K562 (cell line): ENCODE results near the gene NDUFB10. TPM values are rescaled to one million over a fixed set of nuclear protein-coding genes. Genes with fewer than 3 reads are reported as not detected.

Experiments
- CREB1 ChIP-seq, 2 experiments: sonication (generic) in 1 of 2; formaldehyde crosslinking in 1 of 2; IDR thresholded peaks; 2 replicates each; pipeline versions ENCODE4 v1.6.1 to v1.8.0; 2012 to 2022; ENCODE audit warnings: inconsistent platforms in 1 of 2, mild to moderate bottlenecking in 1 of 2, missing genetic modification reagents in 1 of 2, moderate library complexity in 1 of 2
- GTF2A2 ChIP-seq: IDR thresholded peaks from 2 replicates; pipeline ENCODE4 v1.6.1; 2016; ENCODE audit warnings: mild to moderate bottlenecking, missing genetic modification characterization, missing compliant biosample characterization
- LEF1 ChIP-seq: fragments of 450-650 bp; IDR thresholded peaks from 2 replicates; pipeline ENCODE4 v1.6.1; 2016; ENCODE audit warnings: mild to moderate bottlenecking
- PHB2 ChIP-seq: fragments of 450-650 bp; IDR thresholded peaks from 2 replicates; pipeline ENCODE4 v1.6.1; 2017; ENCODE audit warnings: low read depth
- U2AF1 ChIP-seq: fragments of 200-400 bp; formaldehyde crosslinking; optimal IDR thresholded peaks from 2 replicates; pipeline ENCODE3; 2017; ENCODE audit warnings: mild to moderate bottlenecking, low read depth, low read length, moderate library complexity
- ZNF239 ChIP-seq: fragments of 250-450 bp; sonication (Bioruptor Pico); IDR thresholded peaks from 2 replicates; pipeline ENCODE4 v1.4.0; 2020; ENCODE audit warnings: mild to moderate bottlenecking
- ZNF444 ChIP-seq: fragments of 250-450 bp; sonication (Bioruptor Pico); IDR thresholded peaks from 2 replicates; pipeline ENCODE4 v1.4.0; 2020; ENCODE audit warnings: mild to moderate bottlenecking, moderate library complexity
- ZNF507 ChIP-seq: conservative IDR thresholded peaks from 2 replicates; pipeline ENCODE4 v1.6.1; 2017; ENCODE audit warnings: missing genetic modification characterization, missing compliant biosample characterization
- polyA plus RNA-seq, 8 experiments: library from polyadenylated mRNA; depleted of rRNA in 4 of 8; stranded (reverse) in 5 of 8; unstranded in 3 of 8; fragments of >200 nt; fragmentation: Nextera tagmentation in 2 of 8; fragmentation: Illumina TruSeq in 1 of 8; extraction: Ambion mirVana in 2 of 8; extraction: Trizol in 1 of 8; gene quantifications; 2 replicates each; pipeline versions ENCODE4 v1.2.1 to v1.2.3, GENCODE V29; 2011 to 2014; ENCODE audit warnings: inconsistent platforms in 1 of 8, missing spikeins in 1 of 8
- total RNA-seq, 7 experiments: library from RNA; depleted of rRNA in 6 of 7; stranded (reverse); fragments of >200 nt in 6 of 7; fragmentation: Illumina TruSeq in 2 of 7; extraction: Trizol in 2 of 7; gene quantifications; 2 replicates each; pipeline versions ENCODE4 v1.2.1 to v1.2.3, GENCODE V29; 2011 to 2021; ENCODE audit warnings: low replicate concordance in 1 of 7
- TF ChIP-seq, protein P1 (sequence below): sonication (generic); formaldehyde crosslinking; IDR thresholded peaks from 2 replicates; pipeline ENCODE4 v1.8.1; 2023; ENCODE audit warnings: missing genetic modification reagents, mild to moderate bottlenecking, borderline replicate concordance
- TF ChIP-seq, protein P2 (sequence below): sonication (generic); formaldehyde crosslinking; IDR thresholded peaks from 2 replicates; pipeline ENCODE4 v1.8.0; 2022; ENCODE audit warnings: mild to moderate bottlenecking, missing genetic modification reagents
- TF ChIP-seq, protein P3 (sequence below): sonication (generic); formaldehyde crosslinking; IDR thresholded peaks from 2 replicates; pipeline ENCODE4 v1.8.0; 2023; ENCODE audit warnings: missing genetic modification reagents, mild to moderate bottlenecking, borderline replicate concordance

Gene NDUFB10
- total and polyA plus RNA-seq, 9 of the 15 experiments (the other 6 are each of a cell fraction or from before 2014, with no cell fraction given), result 69.3 to 527 (median 161) TPM

DNA sequence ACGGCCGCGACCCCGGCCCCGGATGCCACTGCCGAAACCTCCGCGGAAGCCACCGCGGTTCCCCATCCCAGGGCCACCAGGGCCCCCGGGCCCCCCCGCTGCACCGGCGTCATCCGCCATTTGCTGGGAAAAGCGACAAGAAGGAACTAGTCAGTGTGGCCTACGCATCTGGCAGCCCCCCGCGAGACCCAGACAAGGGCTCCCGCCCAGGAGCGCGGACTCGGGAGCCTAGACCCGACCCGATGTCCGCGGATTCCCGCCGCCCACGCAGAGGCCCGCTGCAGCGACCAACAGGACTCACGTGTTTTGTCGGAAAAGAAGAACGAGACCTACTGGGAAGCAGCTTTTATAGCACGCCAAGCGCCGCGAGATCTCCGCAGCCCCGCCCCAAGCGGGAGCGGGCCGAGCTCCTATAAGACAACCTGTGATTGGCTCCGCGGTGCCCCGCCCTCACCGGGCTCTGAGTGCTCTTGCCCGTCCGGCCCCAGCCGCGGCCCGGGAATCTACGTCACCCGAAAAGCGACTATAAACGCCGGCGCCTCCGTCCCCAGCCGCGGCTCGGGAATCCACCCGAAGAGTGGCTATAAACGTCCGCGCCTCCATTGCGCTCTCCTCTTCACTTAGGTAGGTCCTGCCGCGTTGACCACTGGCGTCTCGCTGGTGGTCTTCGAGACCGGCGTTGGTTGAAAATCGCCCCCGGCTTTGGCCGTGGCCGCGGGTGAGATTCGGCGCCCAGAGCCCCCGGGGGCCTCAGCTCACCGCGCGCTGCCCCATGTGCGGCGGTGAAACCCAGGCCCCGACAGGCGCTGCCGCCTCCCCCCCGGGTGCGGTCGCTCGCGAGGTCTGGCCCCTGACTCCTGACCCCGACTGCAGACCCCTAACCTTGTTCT lies 5.4 kb downstream of the NDUFB10 start, which contains the start of gene RPS2 (continued):
- TF ChIP-seq, protein P1, sequence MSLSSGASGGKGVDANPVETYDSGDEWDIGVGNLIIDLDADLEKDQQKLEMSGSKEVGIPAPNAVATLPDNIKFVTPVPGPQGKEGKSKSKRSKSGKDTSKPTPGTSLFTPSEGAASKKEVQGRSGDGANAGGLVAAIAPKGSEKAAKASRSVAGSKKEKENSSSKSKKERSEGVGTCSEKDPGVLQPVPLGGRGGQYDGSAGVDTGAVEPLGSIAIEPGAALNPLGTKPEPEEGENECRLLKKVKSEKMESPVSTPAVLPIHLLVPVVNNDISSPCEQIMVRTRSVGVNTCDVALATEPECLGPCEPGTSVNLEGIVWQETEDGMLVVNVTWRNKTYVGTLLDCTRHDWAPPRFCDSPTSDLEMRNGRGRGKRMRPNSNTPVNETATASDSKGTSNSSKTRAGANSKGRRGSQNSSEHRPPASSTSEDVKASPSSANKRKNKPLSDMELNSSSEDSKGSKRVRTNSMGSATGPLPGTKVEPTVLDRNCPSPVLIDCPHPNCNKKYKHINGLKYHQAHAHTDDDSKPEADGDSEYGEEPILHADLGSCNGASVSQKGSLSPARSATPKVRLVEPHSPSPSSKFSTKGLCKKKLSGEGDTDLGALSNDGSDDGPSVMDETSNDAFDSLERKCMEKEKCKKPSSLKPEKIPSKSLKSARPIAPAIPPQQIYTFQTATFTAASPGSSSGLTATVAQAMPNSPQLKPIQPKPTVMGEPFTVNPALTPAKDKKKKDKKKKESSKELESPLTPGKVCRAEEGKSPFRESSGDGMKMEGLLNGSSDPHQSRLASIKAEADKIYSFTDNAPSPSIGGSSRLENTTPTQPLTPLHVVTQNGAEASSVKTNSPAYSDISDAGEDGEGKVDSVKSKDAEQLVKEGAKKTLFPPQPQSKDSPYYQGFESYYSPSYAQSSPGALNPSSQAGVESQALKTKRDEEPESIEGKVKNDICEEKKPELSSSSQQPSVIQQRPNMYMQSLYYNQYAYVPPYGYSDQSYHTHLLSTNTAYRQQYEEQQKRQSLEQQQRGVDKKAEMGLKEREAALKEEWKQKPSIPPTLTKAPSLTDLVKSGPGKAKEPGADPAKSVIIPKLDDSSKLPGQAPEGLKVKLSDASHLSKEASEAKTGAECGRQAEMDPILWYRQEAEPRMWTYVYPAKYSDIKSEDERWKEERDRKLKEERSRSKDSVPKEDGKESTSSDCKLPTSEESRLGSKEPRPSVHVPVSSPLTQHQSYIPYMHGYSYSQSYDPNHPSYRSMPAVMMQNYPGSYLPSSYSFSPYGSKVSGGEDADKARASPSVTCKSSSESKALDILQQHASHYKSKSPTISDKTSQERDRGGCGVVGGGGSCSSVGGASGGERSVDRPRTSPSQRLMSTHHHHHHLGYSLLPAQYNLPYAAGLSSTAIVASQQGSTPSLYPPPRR (CRISPR knock-in tag), result peak; percentile 78
- TF ChIP-seq CREB1 (IDR thresholded peaks at IDR 0.05), result peak; percentile 92
- peak; percentile 96 for TF ChIP-seq CREB1 (CRISPR knock-in tag; IDR thresholded peaks at IDR 0.05)
- TF ChIP-seq ZNF444 (CRISPR knock-in tag), result no peak
- peak; percentile 97 for TF ChIP-seq GTF2A2 (tag)
- TF ChIP-seq, protein P2, sequence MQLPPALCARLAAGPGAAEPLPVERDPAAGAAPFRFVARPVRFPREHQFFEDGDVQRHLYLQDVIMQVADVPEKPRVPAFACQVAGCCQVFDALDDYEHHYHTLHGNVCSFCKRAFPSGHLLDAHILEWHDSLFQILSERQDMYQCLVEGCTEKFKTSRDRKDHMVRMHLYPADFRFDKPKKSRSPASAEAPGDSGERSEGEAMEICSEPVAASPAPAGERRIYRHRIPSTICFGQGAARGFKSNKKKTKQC (CRISPR knock-in tag), result peak; percentile 73; the same call in 1 of the 2 replicates
- no peak for TF ChIP-seq ZNF507 (tag)
- TF ChIP-seq U2AF1, result peak; percentile 99
- TF ChIP-seq, protein P3, sequence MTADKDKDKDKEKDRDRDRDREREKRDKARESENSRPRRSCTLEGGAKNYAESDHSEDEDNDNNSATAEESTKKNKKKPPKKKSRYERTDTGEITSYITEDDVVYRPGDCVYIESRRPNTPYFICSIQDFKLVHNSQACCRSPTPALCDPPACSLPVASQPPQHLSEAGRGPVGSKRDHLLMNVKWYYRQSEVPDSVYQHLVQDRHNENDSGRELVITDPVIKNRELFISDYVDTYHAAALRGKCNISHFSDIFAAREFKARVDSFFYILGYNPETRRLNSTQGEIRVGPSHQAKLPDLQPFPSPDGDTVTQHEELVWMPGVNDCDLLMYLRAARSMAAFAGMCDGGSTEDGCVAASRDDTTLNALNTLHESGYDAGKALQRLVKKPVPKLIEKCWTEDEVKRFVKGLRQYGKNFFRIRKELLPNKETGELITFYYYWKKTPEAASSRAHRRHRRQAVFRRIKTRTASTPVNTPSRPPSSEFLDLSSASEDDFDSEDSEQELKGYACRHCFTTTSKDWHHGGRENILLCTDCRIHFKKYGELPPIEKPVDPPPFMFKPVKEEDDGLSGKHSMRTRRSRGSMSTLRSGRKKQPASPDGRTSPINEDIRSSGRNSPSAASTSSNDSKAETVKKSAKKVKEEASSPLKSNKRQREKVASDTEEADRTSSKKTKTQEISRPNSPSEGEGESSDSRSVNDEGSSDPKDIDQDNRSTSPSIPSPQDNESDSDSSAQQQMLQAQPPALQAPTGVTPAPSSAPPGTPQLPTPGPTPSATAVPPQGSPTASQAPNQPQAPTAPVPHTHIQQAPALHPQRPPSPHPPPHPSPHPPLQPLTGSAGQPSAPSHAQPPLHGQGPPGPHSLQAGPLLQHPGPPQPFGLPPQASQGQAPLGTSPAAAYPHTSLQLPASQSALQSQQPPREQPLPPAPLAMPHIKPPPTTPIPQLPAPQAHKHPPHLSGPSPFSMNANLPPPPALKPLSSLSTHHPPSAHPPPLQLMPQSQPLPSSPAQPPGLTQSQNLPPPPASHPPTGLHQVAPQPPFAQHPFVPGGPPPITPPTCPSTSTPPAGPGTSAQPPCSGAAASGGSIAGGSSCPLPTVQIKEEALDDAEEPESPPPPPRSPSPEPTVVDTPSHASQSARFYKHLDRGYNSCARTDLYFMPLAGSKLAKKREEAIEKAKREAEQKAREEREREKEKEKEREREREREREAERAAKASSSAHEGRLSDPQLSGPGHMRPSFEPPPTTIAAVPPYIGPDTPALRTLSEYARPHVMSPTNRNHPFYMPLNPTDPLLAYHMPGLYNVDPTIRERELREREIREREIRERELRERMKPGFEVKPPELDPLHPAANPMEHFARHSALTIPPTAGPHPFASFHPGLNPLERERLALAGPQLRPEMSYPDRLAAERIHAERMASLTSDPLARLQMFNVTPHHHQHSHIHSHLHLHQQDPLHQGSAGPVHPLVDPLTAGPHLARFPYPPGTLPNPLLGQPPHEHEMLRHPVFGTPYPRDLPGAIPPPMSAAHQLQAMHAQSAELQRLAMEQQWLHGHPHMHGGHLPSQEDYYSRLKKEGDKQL (CRISPR knock-in tag), result 0 out of 2 replicates have a peak, but pooled peaks have one; percentile 66
- no peak for TF ChIP-seq PHB2
- peak; percentile 49; the same call in 1 of the 2 replicates for TF ChIP-seq LEF1
- TF ChIP-seq ZNF239 (CRISPR knock-in tag), result 0 out of 2 replicates have a peak, but pooled peaks have one; percentile 39
